HG02970 (cell line): ENCODE results near the gene CD4.

Source experiments
- ATAC-seq: cut with Tn5 transposase; IDR thresholded peaks from one replicate; pipeline ENCODE4 v1.9.1; 2021; ENCODE audit warnings: mild to moderate bottlenecking, moderate library complexity, moderate number of reproducible peaks; ENCODE audit not compliant: unreplicated experiment, low FRiP score

Gene CD4

GRCh38 chr12:6826734-6827436 is 37.6 kb downstream of the CD4 start:
- ATAC-seq, result no peak

- no peak for ATAC-seq
These were observed 38.1 kb downstream of the CD4 start for GRCh38 chr12:6827437-6827911.

GRCh38 chr12:6827982-6828780 is 38.9 kb downstream of the CD4 start, which contains the start of gene P3H3:
TSS of gene P3H3 (plus strand) at chr12:6828407. CDS start at chr12:6828441, 34 bp downstream.
- ATAC-seq, result no peak

- no peak for ATAC-seq
These were observed 39.6 kb downstream of the CD4 start for GRCh38 chr12:6828781-6829535.

DNA sequence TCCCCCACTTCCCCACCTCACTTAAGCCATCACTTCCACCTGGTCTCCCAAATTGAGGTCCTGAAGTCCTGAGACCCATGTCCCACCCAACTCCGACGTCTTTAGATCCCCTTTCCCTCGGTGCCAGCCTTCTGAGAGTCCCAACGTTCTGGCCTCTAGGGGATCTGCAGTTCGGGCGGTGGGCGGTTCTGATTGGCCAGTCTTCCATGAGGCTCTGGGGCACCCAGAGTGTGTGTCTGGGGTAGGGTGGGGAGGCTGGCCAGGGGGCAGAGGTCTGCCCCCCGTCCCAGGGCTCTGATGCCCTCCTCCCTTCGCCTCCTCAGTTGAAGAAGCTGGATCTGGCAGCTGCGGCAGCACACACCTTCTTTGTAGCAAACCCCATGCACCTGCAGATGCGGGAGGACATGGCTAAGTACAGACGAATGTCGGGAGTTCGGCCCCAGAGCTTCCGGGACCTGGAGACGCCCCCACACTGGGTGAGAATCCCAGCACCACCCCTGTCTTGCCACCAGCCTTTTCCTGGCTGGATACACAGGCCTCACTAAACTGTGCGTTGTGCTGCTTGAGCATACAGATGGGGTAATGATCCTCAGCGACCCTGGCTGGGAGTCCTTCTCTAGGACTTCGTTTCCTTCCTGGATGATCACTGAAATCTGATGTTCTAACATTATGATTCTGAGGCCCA is 40.4 kb downstream of the CD4 start:
- ATAC-seq, result no peak

DNA sequence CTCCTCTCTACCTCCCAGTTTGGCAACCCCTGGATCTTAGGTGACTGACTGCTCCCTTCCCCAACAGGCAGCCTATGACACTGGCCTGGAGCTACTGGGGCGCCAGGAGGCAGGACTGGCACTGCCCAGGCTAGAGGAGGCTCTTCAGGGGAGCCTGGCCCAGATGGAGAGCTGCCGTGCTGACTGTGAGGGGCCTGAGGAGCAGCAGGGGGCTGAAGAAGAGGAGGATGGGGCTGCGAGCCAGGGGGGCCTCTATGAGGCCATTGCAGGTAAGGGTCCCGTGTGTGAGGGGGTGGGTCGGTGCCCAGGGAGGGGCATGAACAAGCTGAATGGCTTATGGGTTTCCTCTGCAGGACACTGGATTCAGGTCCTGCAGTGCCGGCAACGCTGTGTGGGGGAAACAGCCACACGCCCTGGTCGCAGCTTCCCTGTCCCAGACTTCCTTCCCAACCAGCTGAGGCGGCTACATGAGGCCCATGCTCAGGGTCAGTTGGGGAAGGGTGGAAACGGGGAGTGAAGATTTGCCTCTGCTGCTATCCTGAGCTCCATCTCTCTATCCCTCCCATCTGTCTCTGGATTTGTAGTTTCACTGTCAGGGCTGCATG is 41.1 kb downstream of the CD4 start:
- ATAC-seq, result no peak

DNA sequence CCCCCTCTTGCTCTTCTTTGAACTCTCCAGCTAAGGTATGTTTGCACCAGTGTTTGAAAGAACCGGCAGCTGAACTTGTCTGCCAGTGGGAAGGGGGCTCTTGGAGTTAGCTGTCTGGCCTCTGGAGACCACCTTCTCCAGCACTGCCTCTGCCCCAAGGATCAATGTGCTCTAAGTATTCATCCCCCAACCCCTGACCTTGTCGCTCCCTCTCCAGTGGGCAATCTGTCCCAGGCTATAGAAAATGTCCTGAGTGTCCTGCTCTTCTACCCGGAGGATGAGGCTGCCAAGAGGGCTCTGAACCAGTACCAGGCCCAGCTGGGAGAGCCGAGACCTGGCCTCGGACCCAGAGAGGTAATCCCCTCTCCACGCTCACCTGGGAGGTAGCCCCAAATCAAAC is 41.7 kb downstream of the CD4 start:
- no peak for ATAC-seq

GRCh38 chr12:6831450-6831995 is 42.2 kb downstream of the CD4 start:
- ATAC-seq, result no peak

- ATAC-seq, result no peak
These were observed 42.8 kb downstream of the CD4 start for GRCh38 chr12:6832125-6832524.

- no peak for ATAC-seq
These were observed 44.0 kb downstream of the CD4 start for GRCh38 chr12:6833189-6833890.

DNA sequence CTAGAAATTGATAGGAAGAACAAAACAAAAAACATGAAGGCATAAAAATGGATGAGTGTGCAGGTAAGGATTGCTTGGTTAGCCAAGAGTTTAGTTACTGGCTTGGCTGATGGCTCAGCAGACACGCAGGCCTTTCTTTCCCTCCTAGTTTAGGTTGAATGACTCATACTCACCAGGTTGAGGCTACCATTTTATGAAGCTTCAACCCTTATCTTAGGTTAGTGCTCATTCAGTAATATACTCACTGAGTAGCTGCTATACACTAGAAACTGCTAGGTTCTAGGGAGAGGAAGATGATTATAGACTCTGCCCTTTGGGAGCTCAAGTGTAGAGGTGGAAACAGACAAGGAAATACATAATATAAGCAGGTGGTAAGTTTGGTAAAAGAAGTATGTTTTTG is 44.9 kb downstream of the CD4 start:
- ATAC-seq, result no peak

GRCh38 chr12:6834873-6835272 is 45.5 kb downstream of the CD4 start:
- ATAC-seq, result no peak

GRCh38 chr12:6836851-6837250 is 47.5 kb downstream of the CD4 start:
- ATAC-seq, result no peak

- no peak for ATAC-seq
These were observed 48.2 kb downstream of the CD4 start for GRCh38 chr12:6837370-6838060.

DNA sequence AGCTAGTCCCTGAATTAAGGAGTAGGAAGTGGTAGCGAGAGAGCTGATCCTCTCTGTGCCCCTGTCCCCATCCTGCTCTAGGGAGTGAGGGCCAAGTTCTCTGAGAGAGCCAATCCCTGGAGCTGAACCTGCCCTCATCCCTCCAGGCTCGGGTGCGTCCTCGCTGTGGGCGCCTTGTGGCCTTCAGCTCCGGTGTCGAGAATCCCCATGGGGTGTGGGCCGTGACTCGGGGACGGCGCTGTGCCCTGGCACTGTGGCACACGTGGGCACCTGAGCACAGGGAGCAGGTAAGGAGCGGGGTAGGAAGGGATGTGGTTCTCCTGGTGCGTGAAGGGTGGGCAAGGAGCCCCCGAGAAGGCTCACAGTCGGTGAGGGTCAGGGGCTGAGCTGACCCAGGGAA is 49.5 kb downstream of the CD4 start:
- no peak for ATAC-seq

- ATAC-seq, result no peak
These were observed 50.3 kb downstream of the CD4 start for GRCh38 chr12:6839482-6840201.

GRCh38 chr12:6840330-6840729 is 51.0 kb downstream of the CD4 start:
- ATAC-seq, result no peak
